K562 (cell line): ENCODE results near the gene DYNLT4. TPM values are rescaled to one million over a fixed set of nuclear protein-coding genes. Genes with fewer than 3 reads are reported as not detected.
A peak's percentile ranks its signal among the peaks of the same experiment; 100 is the strongest.

Experiments used
- EP300 ChIP-seq: IDR thresholded peaks from 2 replicates; pipeline ENCODE4 v1.6.1; 2012; ENCODE audit warnings: low read length, improper control_type of control experiment
- GATAD2A ChIP-seq: fragments of 450-650 bp; IDR thresholded peaks from 2 replicates; pipeline ENCODE4 v1.6.1; 2017
- HINFP ChIP-seq: fragments of 450-650 bp; conservative IDR thresholded peaks from 2 replicates; pipeline ENCODE4 v1.6.1; 2016; ENCODE audit warnings: missing genetic modification characterization, low read depth, mild to moderate bottlenecking, control low read depth, missing compliant biosample characterization
- ILF3 ChIP-seq: fragments of 450-650 bp; IDR thresholded peaks from 2 replicates; pipeline ENCODE4 v1.6.1; 2018; ENCODE audit warnings: antibody characterized with exemption, mild to moderate bottlenecking, moderate library complexity, borderline replicate concordance
- KAT7 ChIP-seq: sonication (generic); formaldehyde crosslinking; IDR thresholded peaks from 2 replicates; pipeline ENCODE4 v1.8.0; 2022; ENCODE audit warnings: missing genetic modification reagents, mild to moderate bottlenecking, borderline replicate concordance
- NEUROD1 ChIP-seq: fragments of 150-350 bp; IDR thresholded peaks from 2 replicates; pipeline ENCODE4 v1.6.1; 2014; ENCODE audit warnings: borderline replicate concordance, low read length, low read depth; ENCODE audit not compliant: partially characterized antibody
- NR2C2 ChIP-seq, 2 experiments: fragments of 200-800 bp in 1 of 2; sonication (Bioruptor generic) in 1 of 2; sonication (generic) in 1 of 2; formaldehyde crosslinking in 1 of 2; IDR thresholded peaks; 2 replicates each; pipeline versions ENCODE4 v1.6.1 to v1.8.0; 2016 to 2022; ENCODE audit warnings: mild to moderate bottlenecking in 1 of 2, missing compliant biosample characterization in 1 of 2, missing genetic modification characterization in 1 of 2, missing genetic modification reagents in 1 of 2
- ZBTB11 ChIP-seq, 3 experiments: fragments of 200-800 bp in 1 of 3; fragments of 250-450 bp in 1 of 3; fragments of 450-650 bp in 1 of 3; sonication (Bioruptor Pico) in 1 of 3; sonication (Bioruptor generic) in 1 of 3; formaldehyde crosslinking in 1 of 3; IDR thresholded peaks; 2 replicates each; pipeline versions ENCODE4 v1.6.1 to v1.8.0; 2016 to 2022; ENCODE audit warnings: mild to moderate bottlenecking in 2 of 3, missing genetic modification characterization in 2 of 3, missing compliant biosample characterization in 1 of 3, moderate library complexity in 1 of 3
- ZNF398 ChIP-seq: fragments of 250-450 bp; sonication (Bioruptor Pico); IDR thresholded peaks from 2 replicates; pipeline ENCODE4 v1.8.0; 2021; ENCODE audit warnings: moderate library complexity, mild to moderate bottlenecking, inconsistent platforms
- polyA plus RNA-seq, 8 experiments: library from polyadenylated mRNA; depleted of rRNA in 4 of 8; stranded (reverse) in 5 of 8; unstranded in 3 of 8; fragments of >200 nt; fragmentation: Nextera tagmentation in 2 of 8; fragmentation: Illumina TruSeq in 1 of 8; extraction: Ambion mirVana in 2 of 8; extraction: Trizol in 1 of 8; gene quantifications; 2 replicates each; pipeline versions ENCODE4 v1.2.1 to v1.2.3, GENCODE V29; 2011 to 2014; ENCODE audit warnings: inconsistent platforms in 1 of 8, missing spikeins in 1 of 8
- total RNA-seq, 7 experiments: library from RNA; depleted of rRNA in 6 of 7; stranded (reverse); fragments of >200 nt in 6 of 7; fragmentation: Illumina TruSeq in 2 of 7; extraction: Trizol in 2 of 7; gene quantifications; 2 replicates each; pipeline versions ENCODE4 v1.2.1 to v1.2.3, GENCODE V29; 2011 to 2021; ENCODE audit warnings: low replicate concordance in 1 of 7
- TF ChIP-seq, protein P1 (sequence below): fragments of 450-650 bp; formaldehyde crosslinking; IDR thresholded peaks from 2 replicates; pipeline ENCODE4 v1.4.0; 2020; ENCODE audit warnings: mild to moderate bottlenecking, moderate library complexity

DYNLT4 gene
- total and polyA plus RNA-seq, 9 of the 15 experiments (the other 6 are each of a cell fraction or from before 2014, with no cell fraction given), result 0.29 to 0.73 TPM; not detected in 7

DNA sequence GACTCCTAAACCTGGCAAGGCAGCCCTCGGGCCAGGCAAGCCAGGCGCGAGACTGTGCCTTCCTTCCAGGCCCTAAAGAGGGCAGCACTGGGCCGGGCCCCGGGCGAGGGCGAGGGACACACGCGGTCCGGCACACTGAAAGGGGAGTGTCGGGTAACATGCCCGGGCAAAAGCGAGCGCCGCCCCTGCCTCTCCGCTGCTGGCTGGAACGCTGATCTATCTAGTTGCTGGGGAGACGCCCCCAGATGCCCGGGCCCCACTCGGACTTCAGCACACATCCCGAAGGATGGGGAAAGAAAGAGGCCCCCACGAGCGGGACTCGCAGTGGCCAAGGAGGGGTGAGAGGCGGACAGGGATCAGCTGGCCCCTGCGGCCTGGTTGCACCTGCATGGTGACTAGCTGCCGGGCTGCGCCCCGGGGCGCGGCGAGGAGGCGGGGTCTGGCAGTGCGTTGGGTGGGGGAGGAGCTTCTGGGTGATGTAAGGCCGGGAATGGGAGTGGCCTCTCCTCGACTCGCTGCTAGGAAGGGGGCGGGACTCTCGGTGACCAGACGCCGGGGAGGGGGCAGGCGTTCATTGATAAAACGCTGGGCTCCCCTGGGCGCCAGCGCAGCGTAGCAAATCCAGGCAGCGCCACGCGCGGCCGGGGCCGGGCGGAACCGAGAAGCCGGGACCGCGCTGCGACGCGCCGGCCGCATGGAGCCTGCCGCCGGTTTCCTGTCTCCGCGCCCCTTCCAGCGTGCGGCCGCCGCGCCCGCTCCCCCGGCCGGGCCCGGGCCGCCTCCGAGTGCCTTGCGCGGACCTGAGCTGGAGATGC lies 7.2 kb downstream of the DYNLT4 start, which contains the start of gene PLK3 (continued):
- TF ChIP-seq NEUROD1, result no peak
- no peak; the same call in 1 of the 2 replicates for TF ChIP-seq EP300
- TF ChIP-seq KAT7 (CRISPR knock-in tag), result no peak; the same call in 1 of the 2 replicates
- TF ChIP-seq NR2C2 (CRISPR knock-in tag; IDR thresholded peaks at IDR 0.05), result no peak
- peak; percentile 76 for TF ChIP-seq NR2C2 (tag; IDR thresholded peaks at IDR 0.05)
- TF ChIP-seq, protein P1, sequence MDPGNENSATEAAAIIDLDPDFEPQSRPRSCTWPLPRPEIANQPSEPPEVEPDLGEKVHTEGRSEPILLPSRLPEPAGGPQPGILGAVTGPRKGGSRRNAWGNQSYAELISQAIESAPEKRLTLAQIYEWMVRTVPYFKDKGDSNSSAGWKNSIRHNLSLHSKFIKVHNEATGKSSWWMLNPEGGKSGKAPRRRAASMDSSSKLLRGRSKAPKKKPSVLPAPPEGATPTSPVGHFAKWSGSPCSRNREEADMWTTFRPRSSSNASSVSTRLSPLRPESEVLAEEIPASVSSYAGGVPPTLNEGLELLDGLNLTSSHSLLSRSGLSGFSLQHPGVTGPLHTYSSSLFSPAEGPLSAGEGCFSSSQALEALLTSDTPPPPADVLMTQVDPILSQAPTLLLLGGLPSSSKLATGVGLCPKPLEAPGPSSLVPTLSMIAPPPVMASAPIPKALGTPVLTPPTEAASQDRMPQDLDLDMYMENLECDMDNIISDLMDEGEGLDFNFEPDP (CRISPR knock-in tag), result 0 out of 2 replicates have a peak, but pooled peaks have one; percentile 73
- TF ChIP-seq GATAD2A, result peak; percentile 84; the same call in 1 of the 2 replicates
- no peak for TF ChIP-seq HINFP (tag)
- no peak for TF ChIP-seq ILF3
- no peak for TF ChIP-seq ZNF398 (CRISPR knock-in tag)
- peak in 2 of 3 experiments; percentile 36 to 89; a peak in 3 of 6 replicates for TF ChIP-seq ZBTB11 (CRISPR knock-in tag; IDR thresholded peaks at IDR 0.05)
